PC-3 (cell line): ENCODE data around the gene FNDC4.

Experiments used
- EZH2 ChIP-seq: fragments of 300-600 bp; sonication (generic); IDR thresholded peaks from one replicate; pipeline ENCODE4 v1.6.1; 2017; ENCODE audit warnings: antibody characterized with exemption, mild to moderate bottlenecking, low read length; ENCODE audit not compliant: unreplicated experiment
- EZH2phosphoT487 ChIP-seq: fragments of 300-600 bp; sonication (generic); IDR thresholded peaks from 2 replicates; pipeline ENCODE4 v1.6.1; 2018; ENCODE audit warnings: mild to moderate bottlenecking, antibody characterized with exemption, low read length, borderline replicate concordance
- TF ChIP-seq, protein P1 (sequence below): fragments of 300-600 bp; sonication (generic); conservative IDR thresholded peaks from 2 replicates; pipeline ENCODE4 v1.5.1; 2017; ENCODE audit warnings: antibody characterized with exemption, low read depth, mild to moderate bottlenecking, low read length

- TF ChIP-seq, protein P1, sequence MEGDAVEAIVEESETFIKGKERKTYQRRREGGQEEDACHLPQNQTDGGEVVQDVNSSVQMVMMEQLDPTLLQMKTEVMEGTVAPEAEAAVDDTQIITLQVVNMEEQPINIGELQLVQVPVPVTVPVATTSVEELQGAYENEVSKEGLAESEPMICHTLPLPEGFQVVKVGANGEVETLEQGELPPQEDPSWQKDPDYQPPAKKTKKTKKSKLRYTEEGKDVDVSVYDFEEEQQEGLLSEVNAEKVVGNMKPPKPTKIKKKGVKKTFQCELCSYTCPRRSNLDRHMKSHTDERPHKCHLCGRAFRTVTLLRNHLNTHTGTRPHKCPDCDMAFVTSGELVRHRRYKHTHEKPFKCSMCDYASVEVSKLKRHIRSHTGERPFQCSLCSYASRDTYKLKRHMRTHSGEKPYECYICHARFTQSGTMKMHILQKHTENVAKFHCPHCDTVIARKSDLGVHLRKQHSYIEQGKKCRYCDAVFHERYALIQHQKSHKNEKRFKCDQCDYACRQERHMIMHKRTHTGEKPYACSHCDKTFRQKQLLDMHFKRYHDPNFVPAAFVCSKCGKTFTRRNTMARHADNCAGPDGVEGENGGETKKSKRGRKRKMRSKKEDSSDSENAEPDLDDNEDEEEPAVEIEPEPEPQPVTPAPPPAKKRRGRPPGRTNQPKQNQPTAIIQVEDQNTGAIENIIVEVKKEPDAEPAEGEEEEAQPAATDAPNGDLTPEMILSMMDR = no peak
- TF ChIP-seq EZH2 (no peak), EZH2phosphoT487 (no peak)
Measured at GRCh38 chr2:27502142-27502541, 7.1 kb upstream of the FNDC4 start.
